ENCODE measurements around the gene PHF2.

DNA sequence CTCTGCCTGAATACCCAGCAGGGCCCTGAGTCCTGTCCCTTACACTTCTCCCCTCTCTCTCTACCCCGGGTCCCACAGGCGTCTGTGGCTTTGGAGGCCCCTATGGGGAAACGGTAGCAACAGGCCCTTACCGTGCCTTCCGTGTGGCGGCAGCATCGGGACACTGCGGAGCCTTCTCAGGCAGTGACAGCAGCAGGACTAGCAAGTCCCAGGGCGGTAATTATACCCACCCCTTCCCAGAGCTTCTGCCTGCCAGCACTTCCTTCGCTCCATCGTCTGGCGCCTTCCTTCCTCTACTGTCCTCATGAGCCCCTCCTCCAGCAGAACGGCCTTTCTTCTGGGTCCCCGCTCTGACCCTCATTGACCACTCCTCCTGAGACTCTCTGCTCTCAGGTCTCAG lies 17.9 kb upstream of the PHF2 start:
- TF ChIP-seq NRF1 (IDR thresholded peaks at IDR 0.05; ENCODE audit: low read depth, low read length): no peak
- TF ChIP-seq, protein P1, sequence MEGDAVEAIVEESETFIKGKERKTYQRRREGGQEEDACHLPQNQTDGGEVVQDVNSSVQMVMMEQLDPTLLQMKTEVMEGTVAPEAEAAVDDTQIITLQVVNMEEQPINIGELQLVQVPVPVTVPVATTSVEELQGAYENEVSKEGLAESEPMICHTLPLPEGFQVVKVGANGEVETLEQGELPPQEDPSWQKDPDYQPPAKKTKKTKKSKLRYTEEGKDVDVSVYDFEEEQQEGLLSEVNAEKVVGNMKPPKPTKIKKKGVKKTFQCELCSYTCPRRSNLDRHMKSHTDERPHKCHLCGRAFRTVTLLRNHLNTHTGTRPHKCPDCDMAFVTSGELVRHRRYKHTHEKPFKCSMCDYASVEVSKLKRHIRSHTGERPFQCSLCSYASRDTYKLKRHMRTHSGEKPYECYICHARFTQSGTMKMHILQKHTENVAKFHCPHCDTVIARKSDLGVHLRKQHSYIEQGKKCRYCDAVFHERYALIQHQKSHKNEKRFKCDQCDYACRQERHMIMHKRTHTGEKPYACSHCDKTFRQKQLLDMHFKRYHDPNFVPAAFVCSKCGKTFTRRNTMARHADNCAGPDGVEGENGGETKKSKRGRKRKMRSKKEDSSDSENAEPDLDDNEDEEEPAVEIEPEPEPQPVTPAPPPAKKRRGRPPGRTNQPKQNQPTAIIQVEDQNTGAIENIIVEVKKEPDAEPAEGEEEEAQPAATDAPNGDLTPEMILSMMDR (IDR thresholded peaks at IDR 0.05; ENCODE audit: control extremely low read depth in 1 of 3, insufficient read depth in 1 of 3, low read depth in 1 of 3, low read length in 3 of 3): no peak
- TF ChIP-seq SIN3A (conservative IDR thresholded peaks at IDR 0.05 in 1 of 2, IDR thresholded peaks at IDR 0.05 in 1 of 2; ENCODE audit: low read depth in 1 of 2, low read length in 2 of 2): no peak
- no peak for TF ChIP-seq FOSL1 (IDR thresholded peaks at IDR 0.05; ENCODE audit: insufficient read depth, low read depth, low read length)
- TF ChIP-seq, protein P2, sequence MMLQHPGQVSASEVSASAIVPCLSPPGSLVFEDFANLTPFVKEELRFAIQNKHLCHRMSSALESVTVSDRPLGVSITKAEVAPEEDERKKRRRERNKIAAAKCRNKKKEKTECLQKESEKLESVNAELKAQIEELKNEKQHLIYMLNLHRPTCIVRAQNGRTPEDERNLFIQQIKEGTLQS (IDR thresholded peaks at IDR 0.05; ENCODE audit: insufficient read depth, low read depth, low read length): no peak
- no peak for TF ChIP-seq JUND (IDR thresholded peaks at IDR 0.05; ENCODE audit: low read length)
- TF ChIP-seq, protein P3, sequence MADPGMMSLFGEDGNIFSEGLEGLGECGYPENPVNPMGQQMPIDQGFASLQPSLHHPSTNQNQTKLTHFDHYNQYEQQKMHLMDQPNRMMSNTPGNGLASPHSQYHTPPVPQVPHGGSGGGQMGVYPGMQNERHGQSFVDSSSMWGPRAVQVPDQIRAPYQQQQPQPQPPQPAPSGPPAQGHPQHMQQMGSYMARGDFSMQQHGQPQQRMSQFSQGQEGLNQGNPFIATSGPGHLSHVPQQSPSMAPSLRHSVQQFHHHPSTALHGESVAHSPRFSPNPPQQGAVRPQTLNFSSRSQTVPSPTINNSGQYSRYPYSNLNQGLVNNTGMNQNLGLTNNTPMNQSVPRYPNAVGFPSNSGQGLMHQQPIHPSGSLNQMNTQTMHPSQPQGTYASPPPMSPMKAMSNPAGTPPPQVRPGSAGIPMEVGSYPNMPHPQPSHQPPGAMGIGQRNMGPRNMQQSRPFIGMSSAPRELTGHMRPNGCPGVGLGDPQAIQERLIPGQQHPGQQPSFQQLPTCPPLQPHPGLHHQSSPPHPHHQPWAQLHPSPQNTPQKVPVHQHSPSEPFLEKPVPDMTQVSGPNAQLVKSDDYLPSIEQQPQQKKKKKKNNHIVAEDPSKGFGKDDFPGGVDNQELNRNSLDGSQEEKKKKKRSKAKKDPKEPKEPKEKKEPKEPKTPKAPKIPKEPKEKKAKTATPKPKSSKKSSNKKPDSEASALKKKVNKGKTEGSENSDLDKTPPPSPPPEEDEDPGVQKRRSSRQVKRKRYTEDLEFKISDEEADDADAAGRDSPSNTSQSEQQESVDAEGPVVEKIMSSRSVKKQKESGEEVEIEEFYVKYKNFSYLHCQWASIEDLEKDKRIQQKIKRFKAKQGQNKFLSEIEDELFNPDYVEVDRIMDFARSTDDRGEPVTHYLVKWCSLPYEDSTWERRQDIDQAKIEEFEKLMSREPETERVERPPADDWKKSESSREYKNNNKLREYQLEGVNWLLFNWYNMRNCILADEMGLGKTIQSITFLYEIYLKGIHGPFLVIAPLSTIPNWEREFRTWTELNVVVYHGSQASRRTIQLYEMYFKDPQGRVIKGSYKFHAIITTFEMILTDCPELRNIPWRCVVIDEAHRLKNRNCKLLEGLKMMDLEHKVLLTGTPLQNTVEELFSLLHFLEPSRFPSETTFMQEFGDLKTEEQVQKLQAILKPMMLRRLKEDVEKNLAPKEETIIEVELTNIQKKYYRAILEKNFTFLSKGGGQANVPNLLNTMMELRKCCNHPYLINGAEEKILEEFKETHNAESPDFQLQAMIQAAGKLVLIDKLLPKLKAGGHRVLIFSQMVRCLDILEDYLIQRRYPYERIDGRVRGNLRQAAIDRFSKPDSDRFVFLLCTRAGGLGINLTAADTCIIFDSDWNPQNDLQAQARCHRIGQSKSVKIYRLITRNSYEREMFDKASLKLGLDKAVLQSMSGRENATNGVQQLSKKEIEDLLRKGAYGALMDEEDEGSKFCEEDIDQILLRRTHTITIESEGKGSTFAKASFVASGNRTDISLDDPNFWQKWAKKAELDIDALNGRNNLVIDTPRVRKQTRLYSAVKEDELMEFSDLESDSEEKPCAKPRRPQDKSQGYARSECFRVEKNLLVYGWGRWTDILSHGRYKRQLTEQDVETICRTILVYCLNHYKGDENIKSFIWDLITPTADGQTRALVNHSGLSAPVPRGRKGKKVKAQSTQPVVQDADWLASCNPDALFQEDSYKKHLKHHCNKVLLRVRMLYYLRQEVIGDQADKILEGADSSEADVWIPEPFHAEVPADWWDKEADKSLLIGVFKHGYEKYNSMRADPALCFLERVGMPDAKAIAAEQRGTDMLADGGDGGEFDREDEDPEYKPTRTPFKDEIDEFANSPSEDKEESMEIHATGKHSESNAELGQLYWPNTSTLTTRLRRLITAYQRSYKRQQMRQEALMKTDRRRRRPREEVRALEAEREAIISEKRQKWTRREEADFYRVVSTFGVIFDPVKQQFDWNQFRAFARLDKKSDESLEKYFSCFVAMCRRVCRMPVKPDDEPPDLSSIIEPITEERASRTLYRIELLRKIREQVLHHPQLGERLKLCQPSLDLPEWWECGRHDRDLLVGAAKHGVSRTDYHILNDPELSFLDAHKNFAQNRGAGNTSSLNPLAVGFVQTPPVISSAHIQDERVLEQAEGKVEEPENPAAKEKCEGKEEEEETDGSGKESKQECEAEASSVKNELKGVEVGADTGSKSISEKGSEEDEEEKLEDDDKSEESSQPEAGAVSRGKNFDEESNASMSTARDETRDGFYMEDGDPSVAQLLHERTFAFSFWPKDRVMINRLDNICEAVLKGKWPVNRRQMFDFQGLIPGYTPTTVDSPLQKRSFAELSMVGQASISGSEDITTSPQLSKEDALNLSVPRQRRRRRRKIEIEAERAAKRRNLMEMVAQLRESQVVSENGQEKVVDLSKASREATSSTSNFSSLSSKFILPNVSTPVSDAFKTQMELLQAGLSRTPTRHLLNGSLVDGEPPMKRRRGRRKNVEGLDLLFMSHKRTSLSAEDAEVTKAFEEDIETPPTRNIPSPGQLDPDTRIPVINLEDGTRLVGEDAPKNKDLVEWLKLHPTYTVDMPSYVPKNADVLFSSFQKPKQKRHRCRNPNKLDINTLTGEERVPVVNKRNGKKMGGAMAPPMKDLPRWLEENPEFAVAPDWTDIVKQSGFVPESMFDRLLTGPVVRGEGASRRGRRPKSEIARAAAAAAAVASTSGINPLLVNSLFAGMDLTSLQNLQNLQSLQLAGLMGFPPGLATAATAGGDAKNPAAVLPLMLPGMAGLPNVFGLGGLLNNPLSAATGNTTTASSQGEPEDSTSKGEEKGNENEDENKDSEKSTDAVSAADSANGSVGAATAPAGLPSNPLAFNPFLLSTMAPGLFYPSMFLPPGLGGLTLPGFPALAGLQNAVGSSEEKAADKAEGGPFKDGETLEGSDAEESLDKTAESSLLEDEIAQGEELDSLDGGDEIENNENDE (IDR thresholded peaks at IDR 0.05; ENCODE audit: insufficient replicate concordance, low read length): no peak
- TF ChIP-seq POLR2A (IDR thresholded peaks at IDR 0.05; ENCODE audit: control extremely low read depth in 1 of 2, low read depth in 2 of 2, low read length in 2 of 2): no peak
- no peak for TF ChIP-seq CHD2 (IDR thresholded peaks at IDR 0.05; ENCODE audit: low read length)
- no peak for TF ChIP-seq BACH1 (IDR thresholded peaks at IDR 0.05; ENCODE audit: low read length)
- TF ChIP-seq, protein P4, sequence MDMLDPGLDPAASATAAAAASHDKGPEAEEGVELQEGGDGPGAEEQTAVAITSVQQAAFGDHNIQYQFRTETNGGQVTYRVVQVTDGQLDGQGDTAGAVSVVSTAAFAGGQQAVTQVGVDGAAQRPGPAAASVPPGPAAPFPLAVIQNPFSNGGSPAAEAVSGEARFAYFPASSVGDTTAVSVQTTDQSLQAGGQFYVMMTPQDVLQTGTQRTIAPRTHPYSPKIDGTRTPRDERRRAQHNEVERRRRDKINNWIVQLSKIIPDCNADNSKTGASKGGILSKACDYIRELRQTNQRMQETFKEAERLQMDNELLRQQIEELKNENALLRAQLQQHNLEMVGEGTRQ (IDR thresholded peaks at IDR 0.05; ENCODE audit: low read length): no peak

All from H1 (cell line).